SW 1271 (cell line): ENCODE measurements around the gene HPSE2.
A peak's percentile ranks its signal among the peaks of the same experiment; 100 is the strongest.
"Not testable (repeated sequence)": the region's sequence is repeated elsewhere in the genome, so short reads cannot be mapped to it uniquely, and the experiment has no call there.

Source experiments
- DNase-seq, 2 experiments: peaks; one replicate each; lab custom pipeline; 2025; lab: John Stamatoyannopoulos, UW

The HPSE2 gene

GRCh38 chr10:98502535-98502934, 733.1 kb downstream of the HPSE2 start:
- DNase-seq: not testable (repeated sequence)

- no peak for DNase-seq
Observed at GRCh38 chr10:98492763-98493162, 742.9 kb downstream of the HPSE2 start.

- DNase-seq: no peak
Observed at GRCh38 chr10:98489561-98490481, 745.8 kb downstream of the HPSE2 start.

GRCh38 chr10:98488669-98489430, 746.8 kb downstream of the HPSE2 start:
- no peak for DNase-seq

- no peak for DNase-seq
Observed at GRCh38 chr10:98487649-98488048, 748.0 kb downstream of the HPSE2 start.

- no peak for DNase-seq
Observed at GRCh38 chr10:98486421-98486820, 749.2 kb downstream of the HPSE2 start.

- DNase-seq: no peak
Observed at GRCh38 chr10:98485959-98486358, 749.7 kb downstream of the HPSE2 start.

GRCh38 chr10:98483658-98484057, 752.0 kb downstream of the HPSE2 start:
- DNase-seq: no peak

GRCh38 chr10:98482096-98482495, 753.6 kb downstream of the HPSE2 start:
- no peak for DNase-seq

- DNase-seq: no peak
Observed at GRCh38 chr10:98481404-98481945, 754.2 kb downstream of the HPSE2 start.

GRCh38 chr10:98478430-98479222, 757.0 kb downstream of the HPSE2 start:
- DNase-seq: no peak

- no peak for DNase-seq
Observed at GRCh38 chr10:98477861-98478260, 757.8 kb downstream of the HPSE2 start.

- no peak for DNase-seq
Observed at GRCh38 chr10:98474628-98475027, 761.0 kb downstream of the HPSE2 start.

GRCh38 chr10:98472196-98472595, 763.5 kb downstream of the HPSE2 start:
- DNase-seq: no peak

GRCh38 chr10:98470850-98471249, 764.8 kb downstream of the HPSE2 start:
- no peak for DNase-seq

GRCh38 chr10:98469001-98469931, 766.4 kb downstream of the HPSE2 start:
- no peak for DNase-seq

- peak; percentile 30 to 78 for DNase-seq
Observed at GRCh38 chr10:98467506-98468318, 767.9 kb downstream of the HPSE2 start.

- DNase-seq: no peak
Observed at GRCh38 chr10:98466861-98467505, 768.7 kb downstream of the HPSE2 start.

GRCh38 chr10:98465866-98466265, 769.8 kb downstream of the HPSE2 start:
- no peak for DNase-seq
